A204.1 (cell line): ENCODE measurements around the gene EIF2B5.
"Not testable (repeated sequence)": the region's sequence is repeated elsewhere in the genome, so short reads cannot be mapped to it uniquely, and the experiment has no call there.

Experiments
- FAIRE-seq: peaks from 2 replicates; lab custom pipeline; 2012; peaks lifted over from hg19 to GRCh38; lab: Jason Lieb, UNC

The EIF2B5 gene

DNA sequence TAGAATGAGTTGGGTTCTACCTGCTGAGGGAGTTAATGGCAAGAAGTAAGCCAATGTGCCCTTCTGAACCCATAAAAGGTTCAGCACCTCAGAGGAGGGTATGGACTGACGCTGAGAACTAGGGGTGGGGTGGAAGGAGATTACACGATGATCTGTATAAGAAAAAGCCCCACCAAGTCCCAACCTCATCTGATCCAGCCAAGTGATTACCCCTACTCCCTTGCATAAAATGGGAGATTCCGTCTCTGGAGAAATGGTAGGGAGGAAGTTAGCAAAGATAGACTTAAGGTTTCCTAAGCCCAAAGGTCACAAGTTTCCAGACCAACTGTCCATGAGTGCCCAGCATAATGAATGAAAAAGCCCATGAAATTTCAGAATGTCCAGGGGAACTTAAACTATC is 12.9 kb downstream of the EIF2B5 start:
- FAIRE-seq: no peak

DNA sequence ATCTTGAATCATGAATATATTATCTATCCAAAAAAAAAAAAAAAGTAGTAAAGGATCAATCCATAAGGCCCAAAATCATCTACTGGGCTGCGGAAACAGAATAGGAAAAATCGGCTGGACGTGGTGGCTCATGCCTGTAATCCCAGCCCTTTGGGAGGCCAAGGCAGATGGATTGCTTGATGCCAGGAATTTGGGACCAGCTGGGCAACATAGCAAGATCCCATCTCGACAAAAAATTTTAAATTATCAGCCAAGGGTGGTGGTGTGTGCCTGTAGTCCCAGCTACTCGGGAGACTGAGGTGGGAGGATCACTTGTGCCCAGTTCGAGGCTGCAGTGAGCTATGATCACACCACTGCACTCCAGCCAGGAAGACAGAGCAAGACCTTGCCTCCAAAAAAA is 14.0 kb downstream of the EIF2B5 start:
- FAIRE-seq: no peak

DNA sequence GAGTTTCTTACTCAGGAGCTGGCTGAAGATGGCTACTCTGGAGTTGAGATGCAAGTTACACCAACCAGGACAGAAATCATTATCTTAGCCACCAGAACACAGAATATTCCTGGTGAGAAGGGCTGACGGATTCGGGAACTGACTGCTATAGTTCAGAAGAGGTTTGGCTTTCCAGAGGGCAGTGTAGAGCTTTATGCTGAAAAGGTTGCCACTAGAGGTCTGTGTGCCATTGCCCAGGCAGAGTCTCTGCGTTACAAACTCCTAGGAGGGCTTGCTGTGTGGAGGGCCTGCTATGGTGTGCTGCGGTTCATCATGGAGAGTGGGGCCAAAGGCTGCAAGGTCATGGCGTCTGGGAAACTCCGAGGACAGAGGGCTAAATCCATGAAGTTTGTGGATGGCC is 14.6 kb downstream of the EIF2B5 start:
- FAIRE-seq: not testable (repeated sequence)

DNA sequence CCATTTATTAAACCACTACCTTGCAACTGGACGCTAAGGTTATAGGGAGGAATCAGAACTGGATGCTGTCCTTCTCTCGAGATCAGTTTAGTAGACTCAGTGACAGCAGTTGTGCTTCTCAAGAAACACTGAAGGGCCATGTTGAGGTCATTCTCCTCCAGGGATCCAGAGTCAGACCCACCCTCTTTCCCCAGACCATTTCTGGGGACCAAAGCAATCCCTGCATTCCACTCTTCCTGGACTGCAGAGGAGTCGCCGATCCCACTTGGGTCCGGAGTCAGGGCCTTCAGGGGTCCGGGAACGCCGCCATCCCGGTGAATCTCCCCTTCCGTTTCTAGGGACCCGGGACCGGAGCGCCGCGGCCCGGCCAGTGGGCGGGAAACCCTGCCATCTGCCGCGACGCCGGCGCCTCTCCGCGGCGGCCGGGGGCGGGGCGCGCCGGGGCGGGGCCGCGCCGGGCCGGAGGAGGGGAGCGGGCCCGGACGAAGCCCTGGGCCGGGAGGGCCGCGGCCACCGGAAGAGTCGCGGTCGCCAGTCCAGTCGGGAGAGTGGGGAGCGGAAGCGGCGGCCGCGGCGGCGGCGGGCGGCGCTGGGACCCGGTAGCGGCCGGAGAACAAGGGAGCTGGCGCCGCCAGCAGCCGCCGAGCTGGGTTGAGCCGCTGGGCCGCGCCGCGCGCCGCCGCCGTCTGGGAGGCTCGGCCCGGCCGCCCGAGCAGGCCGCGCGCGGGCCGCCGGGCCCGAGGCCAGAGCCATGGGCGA is 19.9 kb downstream of the EIF2B5 start, which contains the start of gene DVL3:
DVL3 (plus strand) TSS at position 493 of the 759 bp plus-strand sequence; CDS start at position 752, 259 bp downstream.
- no peak for FAIRE-seq

DNA sequence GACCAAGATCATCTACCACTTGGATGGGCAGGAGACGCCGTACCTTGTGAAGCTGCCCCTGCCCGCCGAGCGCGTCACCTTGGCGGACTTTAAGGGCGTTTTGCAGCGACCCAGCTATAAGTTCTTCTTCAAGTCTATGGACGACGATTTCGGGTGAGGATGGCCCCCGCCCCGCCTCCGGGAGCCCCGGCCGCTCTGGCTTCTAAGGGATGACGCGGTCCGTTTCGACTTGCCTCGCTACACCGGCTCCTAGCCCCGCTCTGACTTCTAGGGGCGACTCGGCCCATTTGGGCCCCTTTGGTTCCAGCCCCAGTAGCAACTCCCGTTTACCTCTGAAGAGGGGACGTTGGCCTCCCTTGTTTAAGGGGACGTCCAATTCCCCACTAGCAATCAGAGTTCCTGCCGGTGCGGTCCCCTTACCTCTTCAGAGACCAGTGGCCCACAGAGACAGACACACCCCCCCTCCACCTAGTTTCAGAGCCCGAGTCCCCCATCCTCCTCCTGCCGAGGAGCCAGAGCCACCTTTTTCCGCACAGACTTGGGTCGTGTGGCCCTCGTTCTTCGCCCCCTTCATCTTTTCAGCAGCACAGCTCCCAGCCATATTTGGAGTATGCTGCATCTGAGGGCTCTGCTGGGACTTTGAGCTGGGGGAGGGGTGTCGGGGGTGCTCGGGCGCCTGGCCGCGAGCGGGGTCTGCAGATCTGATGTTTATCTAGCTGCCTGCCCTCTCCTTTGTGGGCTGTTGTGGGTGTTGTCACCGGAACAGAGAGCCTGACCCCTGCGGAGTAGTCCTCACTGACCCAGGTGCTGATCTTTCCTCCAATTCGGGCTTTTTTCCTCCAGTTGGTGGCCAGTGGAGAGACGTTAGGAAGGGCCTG is 20.7 kb downstream of the EIF2B5 start:
- FAIRE-seq: no peak

DNA sequence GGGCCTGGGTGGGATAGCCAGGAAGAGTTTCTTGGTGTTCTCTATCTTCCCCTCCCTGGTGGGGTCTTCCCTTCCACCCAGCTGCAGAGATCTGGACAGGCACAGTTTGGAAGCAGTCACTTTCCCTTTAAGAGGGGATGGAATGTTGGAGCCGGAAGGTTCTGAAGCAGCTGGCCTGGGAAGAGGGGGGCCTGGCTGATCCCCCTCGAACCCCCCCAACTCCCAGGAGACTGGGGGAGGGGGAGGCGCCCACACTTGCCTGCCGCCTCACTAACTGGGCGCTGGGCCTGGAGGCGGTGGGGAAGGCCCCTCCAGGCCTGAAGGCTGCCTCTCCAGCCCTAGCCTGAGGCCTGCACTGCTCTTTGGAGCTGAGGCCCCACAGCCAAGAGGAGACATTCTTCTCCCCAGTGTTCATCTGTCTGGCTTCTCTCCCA is 21.4 kb downstream of the EIF2B5 start:
- FAIRE-seq: no peak

DNA sequence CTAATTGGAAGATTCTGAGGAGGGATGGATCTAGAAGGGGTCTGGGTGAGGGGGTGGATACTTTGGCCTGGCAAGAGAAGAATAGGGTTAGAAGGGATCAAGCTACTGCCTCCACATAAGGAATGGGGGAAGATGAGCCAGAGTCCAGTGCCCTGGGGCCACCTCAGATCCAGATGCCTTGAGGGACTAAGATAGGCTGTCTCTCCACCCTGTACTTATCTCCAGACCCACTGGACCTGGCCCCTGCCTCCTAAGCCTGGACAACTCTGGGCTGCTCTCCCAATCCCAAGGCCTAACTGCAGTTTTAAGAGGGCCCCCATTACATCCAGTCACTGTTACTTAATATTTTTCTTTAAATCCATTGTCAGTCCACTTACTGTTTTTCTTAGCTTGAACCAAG is 22.0 kb downstream of the EIF2B5 start:
- FAIRE-seq: no peak

DNA sequence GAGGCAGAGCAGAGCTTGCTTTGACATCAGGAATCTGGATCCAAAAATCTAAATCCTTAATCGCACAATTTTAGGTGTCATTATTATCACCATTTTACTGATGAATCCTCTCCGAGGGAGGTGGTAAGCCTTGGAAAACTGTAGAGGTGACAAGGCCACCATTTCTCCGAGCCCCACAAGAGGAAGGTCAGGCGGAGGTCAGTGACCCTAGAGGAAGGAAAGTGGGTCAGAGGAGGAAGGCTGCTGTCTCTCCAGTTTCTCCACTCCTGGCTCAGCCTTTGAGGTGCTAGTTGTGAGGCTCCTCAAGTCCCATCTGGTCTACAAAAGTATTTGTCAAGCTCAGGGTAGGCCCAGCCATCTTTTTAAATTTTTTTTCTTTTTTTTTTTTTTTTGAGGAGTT is 23.2 kb downstream of the EIF2B5 start:
- FAIRE-seq: no peak

DNA sequence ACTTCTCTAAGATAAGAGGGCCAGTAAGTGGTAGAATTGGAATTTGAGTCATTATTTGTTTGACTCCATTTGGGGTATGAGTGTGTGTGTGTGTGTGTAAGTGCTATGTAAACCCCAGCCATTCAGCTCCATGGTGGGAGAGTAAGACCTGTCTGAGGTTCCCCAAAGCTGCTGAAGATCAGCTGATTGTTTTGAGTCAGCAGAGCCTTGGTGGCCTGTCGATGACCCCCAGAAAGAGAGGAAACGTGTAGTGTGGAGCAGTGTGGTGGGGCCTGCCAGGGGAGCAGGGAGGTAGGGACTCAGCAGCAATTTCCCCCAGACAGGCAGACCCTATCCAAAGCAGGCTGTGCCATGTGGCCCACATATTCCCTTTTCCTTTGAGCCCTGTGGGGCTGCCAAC is 25.3 kb downstream of the EIF2B5 start:
- no peak for FAIRE-seq

DNA sequence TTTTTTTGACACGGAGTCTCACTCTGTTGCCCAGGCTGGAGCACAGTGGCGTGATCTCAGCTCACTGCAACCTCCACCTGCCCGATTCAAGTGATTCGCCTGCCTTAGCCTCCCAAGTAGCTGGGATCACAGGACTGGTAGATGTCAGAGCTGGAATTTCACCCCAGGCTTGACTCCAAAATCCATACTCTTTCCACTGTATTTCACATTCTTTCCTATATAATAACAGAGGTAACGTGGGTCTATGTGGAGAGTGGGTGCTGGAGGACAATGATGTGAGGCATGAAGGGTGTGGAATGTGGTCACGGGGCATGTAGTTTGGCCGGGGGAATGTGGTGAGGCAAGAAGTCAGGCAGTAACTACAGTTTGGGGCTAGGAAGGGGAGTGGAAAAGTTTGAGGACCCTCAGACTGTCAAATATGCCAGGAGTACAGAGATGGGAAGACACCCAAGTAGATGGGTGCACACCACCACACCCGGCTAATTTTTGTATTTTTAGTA is 27.5 kb downstream of the EIF2B5 start:
- FAIRE-seq: not testable (repeated sequence)

DNA sequence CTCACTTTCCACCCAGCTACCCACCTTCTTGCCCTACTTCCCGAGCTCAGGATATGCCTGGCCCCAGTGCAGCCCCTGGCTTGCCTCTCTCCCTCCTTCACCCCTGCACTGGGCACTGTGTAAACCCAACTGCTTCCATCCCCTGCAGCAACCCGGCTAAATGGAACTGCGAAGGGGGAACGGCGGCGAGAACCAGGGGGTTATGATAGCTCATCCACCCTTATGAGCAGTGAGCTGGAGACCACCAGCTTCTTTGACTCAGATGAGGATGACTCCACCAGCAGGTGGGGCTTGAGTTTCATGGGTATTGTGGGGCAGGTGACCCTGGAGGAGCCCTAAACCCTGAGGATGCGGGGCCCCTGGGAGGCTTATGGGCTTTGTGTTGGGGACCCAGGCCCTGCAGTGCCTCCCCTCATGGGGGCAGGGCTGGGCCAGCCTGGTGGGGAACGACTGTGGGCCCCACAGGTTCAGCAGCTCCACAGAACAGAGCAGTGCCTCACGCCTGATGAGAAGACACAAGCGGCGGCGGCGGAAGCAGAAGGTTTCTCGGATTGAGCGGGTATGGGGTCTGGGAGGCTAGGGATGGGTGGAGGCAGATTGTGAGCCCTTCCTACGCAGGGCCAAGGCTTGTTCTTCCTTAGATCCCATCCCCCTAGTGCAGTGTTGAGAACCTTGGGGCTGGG is 29.6 kb downstream of the EIF2B5 start:
- FAIRE-seq: no peak

DNA sequence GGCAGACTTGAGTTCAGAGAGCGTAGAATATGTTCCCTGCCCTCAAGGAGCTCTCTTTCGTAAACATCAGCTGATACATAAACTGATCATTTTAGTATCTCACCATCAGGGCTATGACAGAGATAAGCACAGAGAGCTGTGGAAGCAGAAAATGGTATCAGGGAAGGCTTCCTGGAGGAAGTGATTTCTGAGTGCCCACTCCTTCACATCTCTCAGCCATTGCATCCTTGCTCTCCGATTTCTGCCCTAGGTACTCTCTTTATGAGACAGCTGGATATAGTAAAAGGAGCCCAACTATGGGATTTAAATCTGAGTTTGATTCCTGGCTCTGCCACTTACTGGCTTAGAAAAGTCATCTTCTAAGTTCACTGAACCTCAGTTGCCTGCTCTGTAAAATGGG is 30.4 kb downstream of the EIF2B5 start:
- FAIRE-seq: no peak

DNA sequence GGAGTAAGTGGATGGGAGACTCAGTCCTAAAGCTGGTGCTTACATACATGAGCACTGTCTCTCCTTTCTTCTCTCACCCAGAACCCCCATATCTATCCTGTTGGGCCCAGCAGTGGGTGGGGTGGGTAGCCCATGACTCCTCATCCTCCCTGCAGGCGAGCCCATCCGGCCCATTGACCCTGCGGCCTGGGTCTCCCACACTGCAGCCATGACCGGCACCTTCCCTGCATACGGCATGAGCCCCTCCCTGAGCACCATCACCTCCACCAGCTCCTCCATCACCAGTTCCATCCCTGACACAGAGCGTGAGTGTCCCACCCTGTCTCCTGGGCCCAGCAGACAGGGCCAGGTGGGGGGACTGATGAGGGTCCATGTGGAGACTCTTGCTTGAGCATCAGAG is 31.5 kb downstream of the EIF2B5 start:
- no peak for FAIRE-seq

DNA sequence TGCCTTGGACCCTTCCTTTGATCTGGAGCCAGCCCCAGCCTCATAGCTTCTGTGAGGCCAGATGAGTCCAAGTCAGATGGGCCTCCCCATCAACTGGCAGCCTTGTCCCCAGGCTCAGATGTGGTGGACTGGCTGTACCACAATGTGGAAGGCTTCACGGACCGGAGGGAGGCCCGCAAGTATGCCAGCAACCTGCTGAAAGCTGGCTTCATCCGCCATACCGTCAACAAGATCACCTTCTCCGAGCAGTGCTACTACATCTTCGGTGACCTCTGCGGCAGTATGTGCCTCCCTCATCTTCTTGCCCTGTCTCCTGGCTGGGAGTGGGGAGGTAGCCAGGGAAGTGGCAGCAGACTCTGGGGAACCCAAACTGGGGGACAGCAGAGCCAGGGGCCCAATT is 32.6 kb downstream of the EIF2B5 start:
- FAIRE-seq: no peak

DNA sequence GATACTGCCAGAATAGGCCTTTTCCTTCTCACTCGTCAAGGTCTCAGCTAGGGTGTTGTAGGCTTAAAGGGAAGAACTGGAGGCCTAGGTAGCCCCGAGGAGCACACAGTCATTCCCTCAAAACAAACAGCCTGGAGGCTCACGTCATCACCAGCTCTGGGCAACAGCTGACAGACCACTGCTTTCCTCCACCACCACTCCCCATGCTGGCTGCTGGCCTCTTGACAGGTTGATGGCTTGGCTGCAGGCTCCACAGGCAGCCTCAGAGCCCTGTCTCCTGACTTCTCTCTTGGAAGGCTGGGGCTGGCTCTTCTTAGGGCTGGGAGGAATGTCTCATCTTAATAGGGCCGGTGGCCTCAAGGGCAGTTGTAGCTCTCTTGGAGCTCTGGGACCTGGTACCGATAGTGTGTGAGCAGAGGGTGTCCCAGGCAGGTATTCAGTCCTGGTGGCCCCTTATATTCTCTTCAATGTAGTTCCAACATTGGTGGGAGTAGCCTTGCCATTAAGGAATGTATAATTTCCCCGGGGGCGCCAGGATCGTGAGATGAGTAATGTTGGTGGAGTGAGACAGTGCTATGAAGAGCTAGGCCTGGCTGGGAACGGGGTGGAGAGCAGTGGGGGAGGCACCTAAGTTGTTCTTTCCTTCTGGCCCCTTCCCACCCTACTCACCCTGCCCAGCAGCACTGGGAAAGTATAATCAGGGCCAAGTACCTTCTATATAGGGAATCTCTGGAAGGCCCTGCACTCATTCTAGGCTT is 33.4 kb downstream of the EIF2B5 start:
- no peak for FAIRE-seq

DNA sequence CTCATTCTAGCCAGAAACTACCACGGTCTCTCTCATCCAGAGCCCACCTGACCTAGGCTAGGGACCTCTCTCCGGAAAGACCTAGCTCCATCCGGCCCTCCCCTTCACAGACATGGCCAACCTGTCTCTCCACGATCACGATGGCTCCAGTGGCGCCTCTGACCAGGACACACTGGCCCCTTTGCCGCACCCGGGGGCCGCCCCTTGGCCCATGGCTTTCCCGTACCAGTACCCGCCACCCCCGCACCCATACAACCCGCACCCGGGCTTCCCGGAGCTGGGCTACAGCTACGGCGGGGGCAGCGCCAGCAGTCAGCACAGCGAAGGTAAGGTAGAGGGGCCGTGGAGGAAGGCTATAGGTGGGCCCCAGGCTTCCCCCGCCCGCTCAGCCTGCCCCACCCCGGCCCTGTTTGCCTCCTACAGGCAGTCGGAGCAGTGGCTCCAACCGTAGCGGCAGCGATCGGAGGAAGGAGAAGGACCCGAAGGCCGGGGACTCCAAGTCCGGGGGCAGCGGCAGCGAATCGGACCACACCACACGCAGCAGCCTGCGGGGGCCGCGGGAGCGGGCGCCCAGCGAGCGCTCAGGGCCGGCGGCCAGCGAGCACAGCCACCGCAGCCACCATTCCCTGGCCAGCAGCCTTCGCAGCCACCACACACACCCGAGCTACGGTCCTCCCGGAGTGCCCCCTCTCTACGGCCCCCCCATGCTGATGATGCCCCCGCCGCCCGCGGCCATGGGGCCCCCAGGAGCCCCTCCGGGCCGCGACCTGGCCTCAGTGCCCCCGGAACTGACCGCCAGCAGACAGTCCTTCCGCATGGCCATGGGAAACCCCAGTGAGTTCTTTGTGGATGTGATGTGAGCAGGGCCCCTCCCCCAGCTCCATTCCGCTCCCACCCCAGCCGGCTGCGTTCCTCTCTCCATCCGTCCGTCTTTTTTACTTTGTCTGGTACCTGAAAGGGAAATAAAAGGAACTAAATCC is 35.0 kb downstream of the EIF2B5 start:
- FAIRE-seq: no peak

DNA sequence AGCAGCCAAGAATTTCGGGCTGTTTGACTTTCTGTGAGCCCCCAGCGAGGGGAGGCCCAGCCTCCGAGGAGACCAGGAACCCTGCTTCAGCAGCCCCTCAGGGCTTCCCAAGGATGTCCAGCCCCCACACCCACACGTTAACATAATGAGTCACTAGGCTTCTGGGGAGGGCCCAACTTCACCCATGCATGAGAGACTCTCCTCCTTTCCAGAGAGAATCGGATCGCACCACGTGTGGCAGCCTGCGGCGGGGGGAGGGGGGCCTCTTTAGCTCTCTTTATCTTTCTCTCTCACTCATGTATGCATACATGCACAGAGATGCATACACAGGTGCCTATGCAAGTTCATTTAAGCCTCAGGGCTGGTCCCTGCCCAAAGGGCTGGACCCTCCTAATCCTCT is 36.4 kb downstream of the EIF2B5 start:
- no peak for FAIRE-seq

DNA sequence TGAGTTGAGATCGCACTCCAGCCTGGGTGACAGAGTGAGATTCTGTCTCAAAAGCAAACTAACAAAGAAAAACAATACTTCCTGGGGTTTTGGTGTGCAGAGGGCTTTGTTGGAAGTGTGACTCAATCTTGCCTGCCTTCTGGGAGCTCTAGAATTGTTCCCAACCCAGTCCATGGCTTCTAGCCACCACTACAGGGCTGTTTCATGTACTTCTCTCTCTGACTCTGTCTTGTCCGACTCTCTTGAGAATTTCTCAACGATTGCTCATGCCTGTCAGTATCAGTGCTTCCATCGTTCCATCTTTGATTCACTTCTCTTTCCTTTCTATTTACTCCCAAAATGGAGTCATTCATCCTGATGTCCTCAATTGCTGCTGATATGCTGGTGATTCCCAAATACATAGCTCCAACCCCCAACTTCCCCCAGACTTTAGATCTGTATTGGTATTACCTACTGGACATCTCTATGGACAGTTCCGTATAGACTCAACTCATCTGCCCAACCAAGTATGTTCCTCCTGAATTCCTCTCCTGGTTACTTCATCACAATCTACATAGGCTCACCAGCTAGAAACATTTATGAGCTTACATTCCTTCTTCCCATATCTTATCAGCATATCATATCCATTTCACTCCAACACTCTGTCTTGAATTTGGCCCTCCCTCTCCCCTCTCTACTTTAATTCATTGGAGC is 37.7 kb downstream of the EIF2B5 start:
- no peak for FAIRE-seq

DNA sequence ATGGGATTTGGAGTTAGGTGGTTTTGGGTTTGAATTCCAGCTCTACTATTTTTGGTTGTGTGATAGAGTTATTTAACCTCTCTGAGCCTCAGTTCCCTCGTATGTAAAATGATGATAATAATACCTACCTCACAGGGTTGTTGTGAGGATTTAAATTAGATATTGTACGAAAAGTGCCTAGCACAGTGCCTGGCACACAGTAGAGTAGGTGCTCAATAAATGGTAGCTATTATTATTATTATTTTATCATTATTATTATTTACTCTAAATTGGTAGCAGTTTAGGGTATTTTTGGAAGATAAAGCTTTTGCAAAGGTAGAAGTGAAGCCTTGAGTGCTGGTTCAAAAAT is 38.2 kb downstream of the EIF2B5 start:
- FAIRE-seq: no peak

DNA sequence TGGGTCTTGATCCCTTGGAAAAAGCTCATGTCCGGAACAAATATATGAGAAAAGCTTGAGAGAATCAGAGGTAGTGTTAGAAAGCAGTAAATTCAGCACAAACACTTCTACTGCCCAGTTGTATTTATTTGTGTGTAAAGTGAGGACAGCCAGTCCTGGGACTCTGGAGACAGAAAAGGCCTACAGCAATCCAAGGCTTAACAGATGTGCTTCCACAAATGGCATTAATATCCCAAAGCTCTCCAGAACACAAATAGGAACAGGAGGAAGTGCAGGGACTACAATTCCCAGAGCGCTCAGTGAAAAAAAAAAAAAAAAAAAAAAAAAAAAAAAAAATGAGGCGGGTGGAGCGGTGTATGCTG is 39.1 kb downstream of the EIF2B5 start:
- no peak for FAIRE-seq
